Endothelial cell of umbilical vein (primary cell): Measurements from ENCODE around the gene PIP4K2B. TPM values are rescaled to one million over a fixed set of nuclear protein-coding genes. Genes with fewer than 3 reads are reported as not detected.

Experiments used
- BruUV-seq: library from RNA; stranded (reverse); fragments of 400-500 nt; replicated peaks from 2 replicates; lab custom pipeline; 2021; lab: Mats Ljungman, UMichigan
- CTCF ChIA-PET: fragments of 300-600, 350-600 bp; sonication (Branson Sonifier 250); formaldehyde crosslinking; loops from one replicate; lab custom pipeline; 2021; ENCODE audit warnings: antibody characterized with exemption, inconsistent platforms; lab: Charles Lee
- POLR2A ChIA-PET: fragments of 300-600, 350-600 bp; sonication (Branson Sonifier 250); formaldehyde crosslinking; loops from one replicate; lab custom pipeline; 2021; ENCODE audit warnings: antibody characterized with exemption, inconsistent platforms; lab: Charles Lee
- DNase-seq: peaks from one replicate; pipeline ENCODE4 v3.0.0-alpha.2; 2011; ENCODE audit warnings: low read depth, low spot score
- FAIRE-seq: peaks from 2 replicates; lab custom pipeline; 2011; peaks lifted over from hg19 to GRCh38; lab: Jason Lieb, UNC
- H2AFZ ChIP-seq: 2 replicates; pipeline ENCODE4 v1.6.0; 2012; ENCODE audit warnings: low read depth, low read length, control low read depth, inconsistent platforms
- H3K27ac ChIP-seq: 2 replicates; pipeline ENCODE4 v1.5.1; 2011; ENCODE audit warnings: low read depth, mild to moderate bottlenecking, control low read depth, low read length, moderate library complexity; ENCODE audit not compliant: insufficient read depth
- H3K27me3 ChIP-seq, 2 experiments: 2 replicates each; pipeline versions ENCODE4 v1.6.0 to v1.6.1; 2011; ENCODE audit warnings: low read length in 2 of 2, mixed read lengths in 1 of 2; ENCODE audit not compliant: control insufficient read depth in 2 of 2, insufficient read depth in 2 of 2
- H3K36me3 ChIP-seq, 2 experiments: 2 replicates in 1 of 2; 3 replicates in 1 of 2; pipeline ENCODE4 v1.5.1; 2011; ENCODE audit warnings: low read length in 2 of 2, mild to moderate bottlenecking in 1 of 2, moderate library complexity in 1 of 2; ENCODE audit not compliant: control insufficient read depth in 2 of 2, insufficient read depth in 2 of 2; ENCODE audit errors: extremely low read depth in 1 of 2
- H3K4me1 ChIP-seq: 3 replicates; pipeline ENCODE4 v1.5.1; 2011; ENCODE audit warnings: mild to moderate bottlenecking, low read length; ENCODE audit not compliant: control insufficient read depth, insufficient read depth; ENCODE audit errors: extremely low read depth
- H3K4me2 ChIP-seq: 2 replicates; pipeline ENCODE4 v1.6.1; 2011; ENCODE audit warnings: low read length, control low read depth, mixed read lengths; ENCODE audit not compliant: insufficient read depth
- H3K4me3 ChIP-seq, 3 experiments: fragments of 200-600 bp in 1 of 3; sonication (generic), shearing (Covaris generic) in 1 of 3; replicated peaks in 1 of 3; 2 replicates each; pipeline ENCODE4 v1.5.1; 2011 to 2016; ENCODE audit warnings: control low read depth in 3 of 3, low read length in 3 of 3, mild to moderate bottlenecking in 2 of 3, inconsistent platforms in 1 of 3, low read depth in 1 of 3, moderate library complexity in 1 of 3; ENCODE audit not compliant: insufficient read depth in 1 of 3
- H3K79me2 ChIP-seq: 2 replicates; pipeline ENCODE4 v1.6.0; 2012; ENCODE audit warnings: low read length, inconsistent platforms; ENCODE audit not compliant: control insufficient read depth, insufficient read depth
- H3K9ac ChIP-seq: replicated peaks from 2 replicates; pipeline ENCODE3; 2011; ENCODE audit warnings: low read length, control low read depth; ENCODE audit not compliant: insufficient read depth; ENCODE audit errors: extremely low read depth
- H3K9me1 ChIP-seq: replicated peaks from 3 replicates; pipeline ENCODE4 v1.6.0; 2011; ENCODE audit warnings: mild to moderate bottlenecking, low read length; ENCODE audit not compliant: control insufficient read depth, insufficient read depth; ENCODE audit errors: extremely low read depth
- H3K9me3 ChIP-seq: replicated peaks from 2 replicates; pipeline ENCODE4 v1.5.1; 2012; ENCODE audit warnings: low read length, inconsistent platforms; ENCODE audit not compliant: control insufficient read depth, insufficient read depth
- H4K20me1 ChIP-seq: replicated peaks from 2 replicates; pipeline ENCODE3; 2011; ENCODE audit warnings: mild to moderate bottlenecking, low read length; ENCODE audit not compliant: control insufficient read depth, insufficient read depth; ENCODE audit errors: extremely low read depth
- EZH2 ChIP-seq: IDR thresholded peaks from 2 replicates; pipeline ENCODE4 v1.6.1; 2012; ENCODE audit warnings: borderline replicate concordance, low read depth, mild to moderate bottlenecking, moderate library complexity, low read length, inconsistent platforms; ENCODE audit not compliant: severe bottlenecking
- FOS ChIP-seq: IDR thresholded peaks from 2 replicates; pipeline ENCODE4 v1.6.1; 2011; ENCODE audit warnings: mild to moderate bottlenecking, low read length, moderate library complexity, borderline replicate concordance; ENCODE audit not compliant: insufficient read depth
- GATA2 ChIP-seq: IDR thresholded peaks from 2 replicates; pipeline ENCODE4 v1.7.0; 2011; ENCODE audit warnings: low read depth, mild to moderate bottlenecking, moderate library complexity, mixed read lengths, low read length; ENCODE audit not compliant: insufficient read length, insufficient read depth
- JUN ChIP-seq: IDR thresholded peaks from 2 replicates; pipeline ENCODE4 v1.6.1; 2011; ENCODE audit warnings: borderline replicate concordance, low read depth; ENCODE audit not compliant: insufficient read length, insufficient read depth
- MAX ChIP-seq: IDR thresholded peaks from 2 replicates; pipeline ENCODE4 v1.6.1; 2011; ENCODE audit not compliant: insufficient read depth, insufficient read length
- MYC ChIP-seq: IDR thresholded peaks from one replicate; pipeline ENCODE4 v1.6.1; 2011; ENCODE audit warnings: mild to moderate bottlenecking, low read depth, low read length
- POLR2A ChIP-seq: IDR thresholded peaks from 2 replicates; pipeline ENCODE4 v1.6.1; 2012; ENCODE audit warnings: low read depth, mild to moderate bottlenecking, control low read depth, low read length
- POLR2AphosphoS5 ChIP-seq: IDR thresholded peaks from 2 replicates; pipeline ENCODE4 v1.6.1; 2012; ENCODE audit warnings: low read depth, mild to moderate bottlenecking, control low read depth, low read length, moderate library complexity; ENCODE audit not compliant: insufficient read depth
- dilution Hi-C: fragments of 300-500 bp; cut with MboI; formaldehyde crosslinking; loops from one replicate; pipeline ENCODE4 v1.15.0; 2019; ENCODE audit warnings: low sequenced_read_pairs; ENCODE audit not compliant: extremely low pct_ligation_motif_present
- intact Hi-C: fragments of 100-400 bp; cut with micrococcal nuclease; formaldehyde crosslinking; loops from one replicate; pipeline ENCODE4 v1.10.0; 2022
- polyA plus RNA-seq, 4 experiments: library from polyadenylated mRNA; depleted of rRNA in 3 of 4; stranded (reverse) in 3 of 4; unstranded in 1 of 4; fragments of >200 nt; gene quantifications; 2 replicates each; pipeline versions ENCODE4 v1.2.1 to v1.2.3, GENCODE V29; 2011 to 2012; ENCODE audit warnings: missing spikeins in 1 of 4
- total RNA-seq: library from RNA; stranded (reverse); gene quantifications from 2 replicates; pipeline ENCODE4 v1.2.3, GENCODE V29; 2021
- TF ChIP-seq, protein P1 (sequence below), 2 donors: IDR thresholded peaks; 1 replicate in 1 of 2; 2 replicates in 1 of 2; pipeline ENCODE4 v1.5.1; 2011; ENCODE audit warnings: low read length in 2 of 2, mild to moderate bottlenecking in 2 of 2, moderate library complexity in 2 of 2, control low read depth in 1 of 2, inconsistent platforms in 1 of 2, low read depth in 1 of 2; ENCODE audit not compliant: insufficient read depth in 1 of 2; ENCODE audit errors: extremely low read depth in 1 of 2

Gene PIP4K2B
- total and polyA plus RNA-seq, 2 donors (not counting 3 experiments of a cell fraction or from before 2014, with no cell fraction given) = 23.1 to 48.8 TPM

DNA sequence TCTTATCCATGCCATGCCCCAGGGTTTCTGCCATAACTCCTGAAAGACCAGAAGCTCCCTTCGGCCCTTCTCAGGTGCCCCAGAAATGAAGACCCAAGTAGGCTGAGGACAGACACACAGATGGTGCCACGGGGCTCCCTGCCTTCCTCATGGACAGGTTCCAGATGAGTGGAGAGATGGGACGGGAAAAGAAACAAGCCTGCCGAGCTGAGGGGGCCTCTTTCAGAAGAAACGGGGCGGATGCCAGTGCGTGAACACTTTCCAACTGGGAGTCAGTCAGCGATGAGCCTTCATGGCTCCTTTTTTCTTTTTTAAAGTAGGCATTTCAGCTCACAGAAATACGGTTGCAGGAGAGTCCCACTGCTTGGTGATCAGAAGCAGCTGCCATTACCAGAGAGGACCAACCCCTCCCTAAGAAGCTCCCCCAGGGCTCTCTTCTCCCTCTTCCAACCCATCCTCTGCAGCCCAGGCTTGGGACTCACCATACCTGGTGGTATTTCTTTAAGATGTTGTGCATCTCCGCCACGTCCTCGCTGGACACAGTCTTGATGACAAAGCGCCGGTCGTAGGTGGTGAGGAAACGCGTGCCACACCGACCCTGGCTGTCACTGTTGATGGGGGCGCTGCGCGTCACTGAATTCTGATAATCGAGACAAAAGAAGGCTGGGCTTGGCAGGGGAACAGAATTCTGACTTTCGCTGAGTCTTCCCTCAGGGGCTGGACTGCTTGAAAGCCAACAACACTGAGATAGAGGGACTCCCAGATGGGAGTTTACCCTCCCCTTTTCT lies 19.2 kb downstream of the PIP4K2B start:
- FAIRE-seq (no peak), DNase-seq (no peak)
- no peak overlapping the region for H3K4me2 ChIP-seq
- no peaks in the 10 kb centered on the region for H3K4me1 ChIP-seq
- H3K27me3 ChIP-seq = no peaks in the 10 kb centered on the region
- ChIA-PET POLR2A (no interaction called here), CTCF (no interaction called here)
- no peaks in the 10 kb centered on the region for H3K79me2 ChIP-seq
- intact Hi-C loops = no loop called here
- no peaks in the 10 kb centered on the region for H3K9me3 ChIP-seq
- no TSS peak for BruUV-seq
- no peak overlapping the region for H3K9ac ChIP-seq
- TF ChIP-seq GATA2 (no peak), POLR2AphosphoS5 (no peak)
- H3K27ac ChIP-seq = no peak overlapping the region
- no peak overlapping the region for H2AFZ ChIP-seq
- no peaks in the 10 kb centered on the region for H4K20me1 ChIP-seq
- H3K9me1 ChIP-seq = no peaks in the 10 kb centered on the region
- dilution Hi-C loops = no loop called here
- H3K4me3 ChIP-seq = no peak overlapping the region
- peaks cover 32 to 65% of the 10 kb centered on the region in 2 experiments for H3K36me3 ChIP-seq

DNA sequence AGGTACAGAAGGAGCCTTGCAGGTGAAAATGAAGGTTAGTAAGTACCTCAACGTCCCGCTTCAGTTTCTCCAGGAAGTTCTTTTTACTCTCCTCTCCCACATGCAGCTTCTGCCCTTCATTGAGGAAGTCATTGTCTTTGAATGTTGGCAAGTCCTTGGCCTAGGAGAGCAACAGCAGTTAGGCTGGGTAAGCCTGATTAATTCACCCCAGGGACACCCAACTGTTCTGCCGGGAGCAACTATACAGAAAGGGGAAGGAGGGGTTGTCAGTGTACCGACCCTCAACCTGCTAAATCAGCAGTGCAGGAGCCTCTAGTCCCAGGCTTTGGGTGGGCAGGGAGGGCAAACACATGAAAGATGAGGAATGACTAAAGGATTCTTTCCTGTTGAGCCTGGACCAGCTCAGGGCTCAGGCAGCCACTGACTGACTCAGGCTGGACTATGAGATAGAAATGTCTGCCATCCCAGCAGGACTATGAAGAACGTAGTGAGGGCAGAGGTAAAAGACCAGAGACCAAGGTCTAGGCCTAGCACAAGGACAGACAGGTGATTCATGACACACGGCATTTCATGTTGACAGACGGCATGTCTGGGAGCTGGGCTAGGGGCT lies 21.6 kb downstream of the PIP4K2B start:
- TF ChIP-seq MYC = no peak
- no peak for TF ChIP-seq GATA2
- TF ChIP-seq FOS = no peak
- TF ChIP-seq MAX = no peak
- TF ChIP-seq POLR2AphosphoS5 = no peak
- no peak for TF ChIP-seq EZH2
- TF ChIP-seq POLR2A = no peak
- no peak for TF ChIP-seq JUN
- TF ChIP-seq, protein P1, sequence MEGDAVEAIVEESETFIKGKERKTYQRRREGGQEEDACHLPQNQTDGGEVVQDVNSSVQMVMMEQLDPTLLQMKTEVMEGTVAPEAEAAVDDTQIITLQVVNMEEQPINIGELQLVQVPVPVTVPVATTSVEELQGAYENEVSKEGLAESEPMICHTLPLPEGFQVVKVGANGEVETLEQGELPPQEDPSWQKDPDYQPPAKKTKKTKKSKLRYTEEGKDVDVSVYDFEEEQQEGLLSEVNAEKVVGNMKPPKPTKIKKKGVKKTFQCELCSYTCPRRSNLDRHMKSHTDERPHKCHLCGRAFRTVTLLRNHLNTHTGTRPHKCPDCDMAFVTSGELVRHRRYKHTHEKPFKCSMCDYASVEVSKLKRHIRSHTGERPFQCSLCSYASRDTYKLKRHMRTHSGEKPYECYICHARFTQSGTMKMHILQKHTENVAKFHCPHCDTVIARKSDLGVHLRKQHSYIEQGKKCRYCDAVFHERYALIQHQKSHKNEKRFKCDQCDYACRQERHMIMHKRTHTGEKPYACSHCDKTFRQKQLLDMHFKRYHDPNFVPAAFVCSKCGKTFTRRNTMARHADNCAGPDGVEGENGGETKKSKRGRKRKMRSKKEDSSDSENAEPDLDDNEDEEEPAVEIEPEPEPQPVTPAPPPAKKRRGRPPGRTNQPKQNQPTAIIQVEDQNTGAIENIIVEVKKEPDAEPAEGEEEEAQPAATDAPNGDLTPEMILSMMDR (IDR thresholded peaks at IDR 0.05; ENCODE audit: extremely low read depth in 1 of 2, insufficient read depth in 1 of 2, low read depth in 1 of 2, low read length in 2 of 2) = no peak
- FAIRE-seq = no peak

More for the DNA sequence above, 21.6 kb downstream of the PIP4K2B start:
- Histone ChIP-seq H4K20me1 (no peaks in the 10 kb centered on the region), H3K36me3 (peaks cover 29 to 65% of the 10 kb centered on the region in 2 experiments), H3K79me2 (no peaks in the 10 kb centered on the region), H3K27me3 (no peaks in the 10 kb centered on the region), H3K4me2 (no peak overlapping the region), H3K9me3 (no peaks in the 10 kb centered on the region), H3K4me1 (no peaks in the 10 kb centered on the region), H3K9me1 (no peaks in the 10 kb centered on the region), H3K9ac (no peak overlapping the region), H2AFZ (no peak overlapping the region), H3K27ac (no peak overlapping the region), H3K4me3 (no peak overlapping the region)
- no peak for DNase-seq
- CTCF ChIA-PET = interaction anchor here (0.6 to 1.2 kb wide), 2 partner anchors 9 to 14 kb away, joined by 3 read pairs; no protein-coding TSS in a partner anchor
- no TSS peak for BruUV-seq
- dilution Hi-C loops (no loop called here), intact Hi-C loops (no loop called here)
- POLR2A ChIA-PET = no interaction called here
